Aorta (tissue), 5 donors: ENCODE measurements around the gene ARHGAP9. TPM values are rescaled to one million over a fixed set of nuclear protein-coding genes. Genes with fewer than 3 reads are reported as not detected.

Experiments used
- ATAC-seq: fragments of 200-7000 bp; cut with Tn5 transposase; one replicate; pipeline ENCODE4 v1.9.1; 2022; ENCODE audit warnings: moderate library complexity; ENCODE audit not compliant: low FRiP score
- DNase-seq, 2 donors: peaks; one replicate each; pipeline ENCODE4 v3.0.0-alpha.2; 2020
- H3K27ac ChIP-seq, 2 donors: one replicate each; pipeline ENCODE4 v1.5.1; 2013; ENCODE audit warnings: low read length in 2 of 2, mild to moderate bottlenecking in 2 of 2, moderate library complexity in 2 of 2, control low read depth in 1 of 2, inconsistent platforms in 1 of 2, low read depth in 1 of 2
- H3K27me3 ChIP-seq, 2 donors: one replicate each; pipeline ENCODE4 v1.6.1; 2013; ENCODE audit warnings: control low read depth in 1 of 2, low read length in 1 of 2, mild to moderate bottlenecking in 1 of 2, moderate library complexity in 1 of 2; ENCODE audit not compliant: insufficient read depth in 2 of 2, control insufficient read depth in 1 of 2
- H3K36me3 ChIP-seq, 2 donors: one replicate each; pipeline ENCODE4 v1.6.1; 2013; ENCODE audit warnings: control low read depth in 1 of 2, low read length in 1 of 2, mild to moderate bottlenecking in 1 of 2; ENCODE audit not compliant: insufficient read depth in 2 of 2, control insufficient read depth in 1 of 2
- H3K4me1 ChIP-seq, 2 donors: one replicate each; pipeline ENCODE4 v1.6.1; 2013; ENCODE audit warnings: low read length in 2 of 2, control low read depth in 1 of 2, mild to moderate bottlenecking in 1 of 2, moderate library complexity in 1 of 2; ENCODE audit not compliant: insufficient read depth in 2 of 2, control insufficient read depth in 1 of 2
- H3K4me3 ChIP-seq, 2 donors: one replicate each; pipeline ENCODE4 v1.5.1; 2013; ENCODE audit warnings: low read length in 2 of 2, control low read depth in 1 of 2, mild to moderate bottlenecking in 1 of 2
- H3K9me3 ChIP-seq: one replicate; pipeline ENCODE4 v1.6.1; 2013; ENCODE audit warnings: mild to moderate bottlenecking, low read length; ENCODE audit not compliant: control insufficient read depth
- WGBS, 2 donors: extraction: QIAGEN DNeasy Blood & Tissue Kit; methylation state at CpG; one replicate each; pipeline ENCODE4 v1.1.7; 2013; 5-methylcytosine and 5-hydroxymethylcytosine counted together
- intact Hi-C, 2 donors: fragments of 100-400 bp; cut with DNase I; formaldehyde crosslinking; loops; one replicate each; pipeline versions ENCODE4 v1.14.2 to v1.15.0; 2022
- polyA plus RNA-seq, 2 donors: library from polyadenylated mRNA; stranded (reverse); fragments of 200-250 nt; gene quantifications; one replicate each; pipeline ENCODE4 v1.2.3, GENCODE V29; 2013
- total RNA-seq, 2 donors: library from RNA; stranded (reverse); fragmentation: NEBNext Ultra II Directional; extraction: Animal tissue kit (Norgen Biotek cat#: 25700); gene quantifications; one replicate each; pipeline ENCODE4 v1.2.1, GENCODE V29; 2021
- donor health status: healthy with polysubstance abuse.
- donor health status: Bipolar disorder and iron deficiency.
- donor health status: DM: no; HTN: no; CAD: no.
- donor health status: DM: no; HTN: no; CAD: no.
- donor health status: DM: yes; HTN: yes; CAD: no.

The ARHGAP9 gene
- total and polyA plus RNA-seq, 4 donors = 5.5 to 38.8 (median 18.7) TPM

DNA sequence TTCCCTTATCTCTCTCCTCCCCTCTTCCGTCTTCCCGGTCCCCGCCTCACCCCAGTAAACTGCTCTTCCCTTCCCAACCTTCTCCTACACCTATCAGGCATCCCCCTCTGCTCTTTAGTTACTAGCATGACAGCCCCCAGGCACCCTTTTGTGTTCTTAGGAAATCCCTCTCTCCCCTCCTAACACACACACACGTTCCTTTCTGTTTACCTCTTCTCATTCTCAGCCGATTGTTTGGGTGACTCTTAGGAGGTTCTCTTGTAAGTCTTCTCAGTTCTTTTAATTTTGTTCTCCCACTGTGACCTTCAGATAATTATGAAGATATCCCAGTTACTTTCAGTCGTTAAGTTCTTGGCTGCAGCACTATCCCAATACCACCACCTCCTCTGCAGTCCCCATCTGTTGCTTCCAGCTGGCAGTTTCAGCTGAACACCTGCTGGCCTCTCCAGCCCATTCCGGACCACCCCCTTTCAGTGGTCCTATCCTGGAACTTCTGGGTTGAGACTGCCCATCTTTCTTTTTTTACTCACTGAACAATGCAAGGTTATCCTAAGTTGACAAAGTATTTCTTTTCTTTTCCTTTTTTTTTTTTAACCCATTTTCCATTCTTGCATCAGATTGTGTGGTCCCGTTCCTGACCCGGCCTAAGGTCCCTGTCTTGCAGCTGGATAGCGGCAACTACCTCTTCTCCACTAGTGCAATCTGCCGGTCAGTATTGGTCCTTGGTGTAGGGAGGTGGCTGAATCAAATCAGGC lies 8.9 kb upstream of the ARHGAP9 start:
- Histone ChIP-seq H3K27me3 (no peaks in the 10 kb centered on the region), H3K4me3 (peak overlapping the region; percentile 77 to 84), H3K9me3 (no peaks in the 10 kb centered on the region), H3K4me1 (no peaks in the 10 kb centered on the region), H3K36me3 (peaks cover 4 to 8% of the 10 kb centered on the region in 2 donors), H3K27ac (peak overlapping the region in 1 of 2 donors; percentile 66)
- 32% methylated on average over 11 of the region's 11 CpGs for WGBS, 2 donors
- intact Hi-C loops = no loop called here
- DNase-seq = peak in 1 of 2 donors; percentile 8
- ATAC-seq = no peak

DNA sequence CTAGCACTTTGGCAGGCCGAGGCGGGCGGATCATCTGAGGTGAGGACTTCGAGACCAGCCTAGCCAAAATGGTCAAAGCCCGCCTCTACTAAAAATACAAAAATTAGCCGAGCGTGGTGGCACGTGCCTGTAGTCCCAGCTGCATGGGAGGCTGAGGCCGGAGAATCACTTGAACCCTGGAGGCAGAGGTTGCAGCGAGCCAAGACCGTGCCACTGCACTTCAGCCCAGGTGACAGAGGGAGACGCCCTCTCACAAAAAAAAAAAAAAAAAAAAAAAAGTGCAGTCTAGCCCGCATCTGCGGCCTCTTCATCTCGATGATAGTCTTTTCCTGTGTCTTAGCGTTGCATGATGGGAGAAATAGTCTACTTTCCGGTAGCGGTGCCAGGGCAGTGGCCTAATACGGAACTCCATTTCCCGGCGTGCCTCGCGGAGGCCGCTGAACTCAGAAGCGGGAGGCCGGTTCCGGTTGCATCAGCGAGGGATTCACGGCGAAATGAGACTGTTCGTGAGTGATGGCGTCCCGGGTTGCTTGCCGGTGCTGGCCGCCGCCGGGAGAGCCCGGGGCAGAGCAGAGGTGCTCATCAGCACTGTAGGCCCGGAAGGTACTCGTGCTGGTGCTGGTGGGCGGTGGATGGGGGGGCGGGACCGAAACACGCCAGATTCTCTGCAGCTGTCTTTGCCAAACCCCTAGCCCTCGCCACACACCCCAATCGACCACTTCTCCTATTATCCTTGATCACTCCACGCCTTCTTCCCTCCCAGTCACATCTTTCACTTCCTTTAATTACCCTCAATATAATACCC lies 8.1 kb upstream of the ARHGAP9 start, which contains the start of gene MARS1:
TSS of gene MARS1 (plus strand) at position 472 of the 805 bp plus-strand sequence. CDS start at position 495, 23 bp downstream.
- DNase-seq = peak; percentile 96 to 97
- peak within 1 kb of the TSS in 1 of 2 donors; percentile 66 for H3K27ac ChIP-seq
- peak within 1 kb of the TSS; percentile 77 to 84 for H3K4me3 ChIP-seq
- H3K36me3 ChIP-seq = peaks cover 4 to 8% of the 10 kb centered on the region in 2 donors
- peak; percentile 97 for ATAC-seq
- H3K4me1 ChIP-seq = no peaks in the 10 kb centered on the region
- intact Hi-C loops = no loop called here
- 3% methylated on average over 46 to 47 of the region's 47 CpGs for WGBS, 2 donors
- H3K9me3 ChIP-seq = no peaks in the 10 kb centered on the region
- H3K27me3 ChIP-seq = no peaks in the 10 kb centered on the region

DNA sequence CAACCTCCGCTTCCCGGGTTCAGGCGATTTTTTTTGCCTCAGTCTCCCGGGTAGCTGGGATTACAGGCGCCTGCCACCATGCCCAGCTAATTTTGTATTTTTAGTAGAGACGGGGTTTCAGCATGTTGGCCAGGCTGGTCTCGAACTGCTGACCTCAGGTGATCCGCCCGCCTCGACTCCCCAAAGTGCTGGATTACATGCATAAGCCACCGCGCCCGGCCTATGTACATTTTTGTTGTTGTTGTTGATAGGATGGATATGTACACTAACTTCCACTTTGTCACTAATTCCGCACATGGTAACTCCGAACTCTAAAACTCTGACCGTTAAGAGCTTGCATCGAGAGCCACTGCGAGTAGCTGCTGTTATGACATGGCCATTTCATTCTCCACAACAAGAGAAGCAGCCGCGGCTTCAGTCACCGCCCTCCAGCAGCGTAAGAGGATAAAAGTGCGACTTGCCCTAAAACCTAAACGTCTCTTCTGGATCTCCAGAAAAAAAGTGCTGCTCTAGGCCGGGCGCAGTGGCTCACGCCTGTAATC lies 7.5 kb upstream of the ARHGAP9 start:
- 87 to 88% methylated on average over 27 of the region's 27 CpGs for WGBS, 2 donors
- intact Hi-C loops = no loop called here
- peaks cover 2 to 8% of the 10 kb centered on the region in 2 donors for H3K36me3 ChIP-seq
- H3K27me3 ChIP-seq = no peaks in the 10 kb centered on the region
- no peak overlapping the region for H3K27ac ChIP-seq
- no peaks in the 10 kb centered on the region for H3K9me3 ChIP-seq
- H3K4me3 ChIP-seq = no peak overlapping the region
- DNase-seq (peak in 1 of 2 donors; percentile 74), ATAC-seq (no peak)
- H3K4me1 ChIP-seq = no peaks in the 10 kb centered on the region

DNA sequence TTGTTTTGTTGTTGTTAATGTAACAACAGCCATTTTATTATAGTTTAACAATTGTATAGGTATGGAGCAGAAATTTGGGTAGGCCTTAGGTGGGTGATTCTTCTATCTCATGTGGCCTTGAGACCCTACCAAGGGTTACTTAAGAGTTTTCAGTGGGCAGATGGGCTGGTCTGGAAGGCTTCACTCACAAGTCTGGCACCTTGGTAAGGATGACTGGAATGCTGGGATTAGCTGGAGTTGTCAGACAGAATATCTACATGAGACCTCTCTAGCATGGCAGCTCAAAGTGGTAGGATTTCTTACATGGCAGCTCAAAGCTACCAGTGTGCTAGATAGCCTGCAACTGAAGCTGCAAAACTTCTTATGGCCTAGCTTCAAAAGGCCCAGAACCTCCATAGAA lies 6.0 kb upstream of the ARHGAP9 start:
- H3K9me3 ChIP-seq = no peaks in the 10 kb centered on the region
- DNase-seq (no peak), ATAC-seq (no peak)
- intact Hi-C loops = no loop called here
- no peaks in the 10 kb centered on the region for H3K27me3 ChIP-seq
- peaks cover 0 to 2% of the 10 kb centered on the region in 2 donors for H3K36me3 ChIP-seq
- H3K4me3 ChIP-seq = no peak overlapping the region
- H3K4me1 ChIP-seq = no peaks in the 10 kb centered on the region
- H3K27ac ChIP-seq = no peak overlapping the region

DNA sequence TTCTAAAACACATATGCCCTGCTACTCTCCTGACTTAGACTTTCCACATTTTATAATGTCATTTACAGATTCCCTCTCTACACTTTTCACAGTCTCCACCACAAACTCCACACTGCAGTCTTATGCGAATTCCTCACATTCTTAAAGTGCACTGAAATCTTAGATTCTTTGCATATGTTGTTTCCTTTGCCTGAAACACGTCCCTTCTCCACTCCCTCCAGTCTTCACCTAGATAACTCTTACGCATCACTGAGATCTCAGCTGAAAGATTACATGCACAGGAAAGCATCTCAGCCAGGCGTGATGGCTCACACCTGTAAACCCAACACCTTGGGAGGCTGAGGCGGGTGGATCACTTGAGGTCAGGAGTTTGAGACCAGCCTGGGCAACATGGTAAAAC lies 3.8 kb upstream of the ARHGAP9 start:
- intact Hi-C loops = no loop called here
- H3K9me3 ChIP-seq = no peaks in the 10 kb centered on the region
- no peak overlapping the region for H3K4me3 ChIP-seq
- no peaks in the 10 kb centered on the region for H3K4me1 ChIP-seq
- ATAC-seq (no peak), DNase-seq (no peak)
- no peak overlapping the region for H3K27ac ChIP-seq
- no peaks in the 10 kb centered on the region for H3K36me3 ChIP-seq
- 23 to 34% methylated on average over 5 of the region's 5 CpGs for WGBS, 2 donors
- no peaks in the 10 kb centered on the region for H3K27me3 ChIP-seq

DNA sequence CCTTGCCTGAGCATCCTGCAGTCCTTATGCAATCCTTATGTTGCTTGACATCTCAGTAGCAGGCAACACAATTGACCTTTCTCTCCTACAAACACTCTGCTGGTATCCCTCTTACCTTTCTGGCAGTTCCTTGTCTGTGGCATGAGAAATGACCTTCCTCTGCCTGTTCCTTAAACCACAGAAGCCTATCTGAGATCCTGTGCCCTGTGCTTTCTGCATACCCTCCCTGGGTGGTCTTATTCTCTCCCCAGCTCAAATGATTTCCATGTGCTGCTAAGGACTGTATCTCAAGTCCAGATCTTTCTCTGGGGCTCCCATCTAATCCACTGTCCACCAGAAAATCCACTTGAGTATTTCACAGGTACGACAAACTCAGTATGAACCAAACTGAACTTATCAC lies 2.0 kb upstream of the ARHGAP9 start:
- Histone ChIP-seq H3K4me3 (no peak overlapping the region), H3K27ac (no peak overlapping the region), H3K4me1 (no peaks in the 10 kb centered on the region), H3K9me3 (no peaks in the 10 kb centered on the region), H3K27me3 (no peaks in the 10 kb centered on the region), H3K36me3 (no peaks in the 10 kb centered on the region)
- DNase-seq (no peak), ATAC-seq (no peak)
- intact Hi-C loops = no loop called here
- 77 to 81% methylated on average over 1 of the region's 1 CpG for WGBS, 2 donors

DNA sequence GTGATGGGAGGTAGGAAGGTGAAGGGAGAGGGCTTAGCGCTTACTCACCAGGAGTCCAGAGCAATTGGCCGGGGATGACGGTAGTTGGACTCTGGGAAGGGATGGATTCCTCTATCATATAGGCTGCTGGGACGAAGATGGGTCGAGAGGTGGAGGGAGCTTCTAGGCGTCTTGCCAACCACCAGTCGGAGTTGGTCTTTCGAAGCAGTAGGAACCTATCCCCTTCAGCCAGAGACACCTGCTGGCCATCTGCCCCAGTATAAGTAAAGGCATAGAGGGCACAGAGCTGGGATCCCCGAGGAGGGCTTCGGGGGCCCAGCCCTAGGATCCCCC lies 657 bp downstream of the ARHGAP9 start:
- Histone ChIP-seq H3K27ac (no peak overlapping the region), H3K9me3 (no peaks in the 10 kb centered on the region), H3K4me1 (no peaks in the 10 kb centered on the region), H3K36me3 (no peaks in the 10 kb centered on the region), H3K4me3 (no peak overlapping the region), H3K27me3 (no peaks in the 10 kb centered on the region)
- 87 to 90% methylated on average over 10 of the region's 10 CpGs for WGBS, 2 donors
- DNase-seq = peak in 1 of 2 donors; percentile 46
- intact Hi-C loops = no loop called here
- no peak for ATAC-seq

DNA sequence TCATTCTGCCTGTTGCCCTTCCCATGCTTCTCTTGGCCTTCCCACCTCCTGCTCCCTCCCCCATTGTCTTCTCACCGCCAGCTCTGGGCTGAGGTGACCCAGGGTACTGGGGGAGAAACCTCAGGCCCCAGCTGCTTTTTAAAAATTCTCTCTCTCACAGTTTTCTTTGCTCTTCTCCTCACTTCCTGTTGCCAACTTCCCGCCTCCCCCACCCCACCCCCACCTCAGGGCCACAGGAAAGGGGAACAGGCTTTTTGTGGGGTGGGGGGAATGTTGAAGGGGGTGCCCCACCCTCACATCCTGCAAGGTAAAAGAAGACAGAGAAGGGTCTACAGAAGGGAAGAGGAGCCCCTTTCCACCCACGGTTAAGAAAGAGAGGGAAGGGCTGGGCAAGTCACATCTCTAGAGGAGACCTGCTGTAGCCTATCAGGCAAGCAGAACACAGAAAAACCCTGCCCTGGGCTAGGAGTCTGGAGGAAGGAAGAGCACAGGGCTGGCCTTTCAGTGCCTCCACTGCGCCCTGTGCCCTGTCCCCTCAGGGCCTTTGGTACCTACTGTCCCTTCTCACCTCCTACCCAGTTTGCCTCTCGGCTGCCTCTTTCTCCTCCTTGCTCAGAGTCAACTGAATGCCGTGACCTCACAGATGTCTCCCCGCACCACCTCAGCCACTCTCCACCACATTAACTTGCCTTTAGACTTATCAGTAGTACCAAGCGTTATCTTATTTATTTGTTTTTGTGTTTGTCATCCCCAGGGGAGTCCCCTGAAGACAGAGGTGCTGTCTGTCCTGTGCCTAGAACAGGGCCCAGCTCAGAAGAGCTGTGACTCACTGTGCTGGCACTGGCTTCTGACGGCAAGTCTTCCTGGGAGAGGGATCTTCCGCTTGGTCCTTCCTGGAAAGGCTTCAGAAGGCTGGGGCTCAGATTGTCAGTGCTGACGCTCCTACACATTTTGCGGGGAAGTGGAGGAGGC lies 1.7 kb downstream of the ARHGAP9 start:
- ATAC-seq (peak; percentile 33), DNase-seq (peak in 1 of 2 donors; percentile 73)
- intact Hi-C loops = no loop called here
- WGBS, 2 donors = 76 to 78% methylated on average over 12 of the region's 12 CpGs
- Histone ChIP-seq H3K4me1 (no peaks in the 10 kb centered on the region), H3K27ac (no peak overlapping the region), H3K27me3 (no peaks in the 10 kb centered on the region), H3K9me3 (no peaks in the 10 kb centered on the region), H3K4me3 (no peak overlapping the region), H3K36me3 (no peaks in the 10 kb centered on the region)
